Loucy (cell line): ENCODE results near the gene GNAZ.

ENCODE experiments used
- H2AFZ ChIP-seq: fragments of 200-600 bp; sonication (generic); 2 replicates; pipeline ENCODE4 v1.6.0; 2016; ENCODE audit warnings: antibody characterized with exemption, mild to moderate bottlenecking, low read length, moderate library complexity
- H3F3A ChIP-seq: fragments of 200-600 bp; 2 replicates; pipeline ENCODE4 v1.6.0; 2016; ENCODE audit warnings: antibody characterized with exemption, low read depth, mild to moderate bottlenecking
- H3K27me3 ChIP-seq: fragments of 200-600 bp; sonication (generic); 2 replicates; pipeline ENCODE4 v1.6.1; 2014; ENCODE audit warnings: low read length, mild to moderate bottlenecking; ENCODE audit not compliant: insufficient read depth, poor library complexity, severe bottlenecking
- H3K36me3 ChIP-seq: fragments of 200-600 bp; sonication (generic); 2 replicates; pipeline ENCODE4 v1.6.1; 2016; ENCODE audit warnings: low read length; ENCODE audit not compliant: insufficient read depth
- H3K4me1 ChIP-seq: fragments of 200-600 bp; sonication (generic); 2 replicates; pipeline ENCODE4 v1.5.1; 2014; ENCODE audit warnings: low read length, mild to moderate bottlenecking; ENCODE audit not compliant: insufficient read depth, poor library complexity, severe bottlenecking
- H3K4me2 ChIP-seq: fragments of 200-600 bp; sonication (generic); 2 replicates; pipeline ENCODE4 v1.6.0; 2014; ENCODE audit warnings: antibody characterized with exemption, low read length, low read depth, mild to moderate bottlenecking; ENCODE audit not compliant: poor library complexity, severe bottlenecking
- H3K4me3 ChIP-seq: fragments of 200-600 bp; sonication (generic); 2 replicates; pipeline ENCODE4 v1.5.1; 2014; ENCODE audit warnings: low read length, mild to moderate bottlenecking, mixed read lengths; ENCODE audit not compliant: poor library complexity, severe bottlenecking
- H3K79me2 ChIP-seq: fragments of 200-600 bp; sonication (generic); 2 replicates; pipeline ENCODE4 v1.6.1; 2014; ENCODE audit warnings: low read length; ENCODE audit not compliant: insufficient read depth
- H3K9ac ChIP-seq: fragments of 200-600 bp; sonication (generic); 2 replicates; pipeline ENCODE4 v1.6.0; 2014; ENCODE audit warnings: mild to moderate bottlenecking, low read depth, low read length, moderate library complexity; ENCODE audit not compliant: poor library complexity, severe bottlenecking
- H3K9me2 ChIP-seq: fragments of 200-600 bp; sonication (generic); replicated peaks from 2 replicates; pipeline ENCODE4 v1.6.1; 2016; ENCODE audit warnings: low read depth, low read length, mixed read lengths
- H3K9me3 ChIP-seq: fragments of 200-600 bp; sonication (generic); 2 replicates; pipeline ENCODE4 v1.6.1; 2014; ENCODE audit warnings: mild to moderate bottlenecking, antibody characterized with exemption, low read length, low read depth; ENCODE audit not compliant: insufficient read depth
- H4K20me1 ChIP-seq: fragments of 200-600 bp; sonication (generic); 2 replicates; pipeline ENCODE4 v1.6.0; 2014; ENCODE audit warnings: antibody characterized with exemption, low read length, mild to moderate bottlenecking; ENCODE audit not compliant: insufficient read depth, poor library complexity, severe bottlenecking
- EZH2phosphoT487 ChIP-seq: fragments of 200-600 bp; IDR thresholded peaks from 2 replicates; pipeline ENCODE4 v1.6.1; 2018; ENCODE audit warnings: antibody characterized with exemption, mild to moderate bottlenecking, moderate library complexity, borderline replicate concordance
- TF ChIP-seq, protein P1 (sequence below): fragments of 200-600 bp; sonication (generic); conservative IDR thresholded peaks from 2 replicates; pipeline ENCODE4 v1.5.1; 2014; ENCODE audit warnings: mild to moderate bottlenecking, antibody characterized with exemption, low read length

GNAZ gene

GRCh38 chr22:23066200-23067022 is 3.9 kb upstream of the GNAZ start:
- TF ChIP-seq, protein P1, sequence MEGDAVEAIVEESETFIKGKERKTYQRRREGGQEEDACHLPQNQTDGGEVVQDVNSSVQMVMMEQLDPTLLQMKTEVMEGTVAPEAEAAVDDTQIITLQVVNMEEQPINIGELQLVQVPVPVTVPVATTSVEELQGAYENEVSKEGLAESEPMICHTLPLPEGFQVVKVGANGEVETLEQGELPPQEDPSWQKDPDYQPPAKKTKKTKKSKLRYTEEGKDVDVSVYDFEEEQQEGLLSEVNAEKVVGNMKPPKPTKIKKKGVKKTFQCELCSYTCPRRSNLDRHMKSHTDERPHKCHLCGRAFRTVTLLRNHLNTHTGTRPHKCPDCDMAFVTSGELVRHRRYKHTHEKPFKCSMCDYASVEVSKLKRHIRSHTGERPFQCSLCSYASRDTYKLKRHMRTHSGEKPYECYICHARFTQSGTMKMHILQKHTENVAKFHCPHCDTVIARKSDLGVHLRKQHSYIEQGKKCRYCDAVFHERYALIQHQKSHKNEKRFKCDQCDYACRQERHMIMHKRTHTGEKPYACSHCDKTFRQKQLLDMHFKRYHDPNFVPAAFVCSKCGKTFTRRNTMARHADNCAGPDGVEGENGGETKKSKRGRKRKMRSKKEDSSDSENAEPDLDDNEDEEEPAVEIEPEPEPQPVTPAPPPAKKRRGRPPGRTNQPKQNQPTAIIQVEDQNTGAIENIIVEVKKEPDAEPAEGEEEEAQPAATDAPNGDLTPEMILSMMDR: no peak
- no peak for TF ChIP-seq EZH2phosphoT487
- H3K9ac ChIP-seq: no peak overlapping the region
- H3K4me1 ChIP-seq: peaks cover 7% of the 10 kb centered on the region
- no peak overlapping the region for H2AFZ ChIP-seq
- H3K9me3 ChIP-seq: no peaks in the 10 kb centered on the region
- no peaks in the 10 kb centered on the region for H3K79me2 ChIP-seq
- H3K4me3 ChIP-seq: no peak overlapping the region
- no peaks in the 10 kb centered on the region for H3F3A ChIP-seq
- H3K4me2 ChIP-seq: no peak overlapping the region
- no peaks in the 10 kb centered on the region for H3K36me3 ChIP-seq
- H4K20me1 ChIP-seq: no peaks in the 10 kb centered on the region
- no peaks in the 10 kb centered on the region for H3K9me2 ChIP-seq
- no peaks in the 10 kb centered on the region for H3K27me3 ChIP-seq

DNA sequence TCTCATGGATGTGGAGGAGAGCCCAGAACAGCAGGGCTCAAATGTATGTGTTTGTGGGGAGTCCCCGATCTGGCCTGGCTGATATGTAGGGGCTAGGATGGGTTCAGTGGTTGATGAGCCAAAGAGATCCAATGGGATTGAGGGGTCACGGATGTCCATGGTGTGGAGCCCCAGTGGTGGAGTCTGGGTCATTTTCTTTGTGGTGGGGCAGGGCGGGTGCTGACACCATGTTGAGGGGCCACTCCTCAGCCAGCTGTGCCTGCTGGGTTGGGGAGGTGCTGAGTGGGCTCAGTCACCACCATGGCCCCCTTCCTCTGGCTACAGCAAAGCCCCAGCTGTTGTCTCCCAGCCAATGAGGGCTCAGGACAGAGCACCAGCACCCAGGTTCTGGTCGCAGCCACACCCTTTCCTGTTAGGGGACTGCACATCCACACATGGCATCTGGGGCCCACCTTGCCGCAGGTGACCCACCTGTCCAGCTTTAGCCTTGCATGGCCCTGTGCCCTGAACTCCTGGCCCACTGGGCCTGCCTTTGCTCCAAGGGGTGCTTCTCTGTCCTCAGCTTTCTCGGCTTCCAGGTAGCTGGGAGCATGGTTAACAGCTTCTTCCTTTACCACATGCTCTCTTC is 3.2 kb upstream of the GNAZ start:
- no peaks in the 10 kb centered on the region for H3K9me2 ChIP-seq
- no peaks in the 10 kb centered on the region for H3K36me3 ChIP-seq
- no peaks in the 10 kb centered on the region for H3K79me2 ChIP-seq
- H3K27me3 ChIP-seq: no peaks in the 10 kb centered on the region
- no peak for TF ChIP-seq EZH2phosphoT487
- TF ChIP-seq, protein P1: no peak
- H3F3A ChIP-seq: no peaks in the 10 kb centered on the region
- peaks cover 7% of the 10 kb centered on the region for H3K4me1 ChIP-seq
- no peaks in the 10 kb centered on the region for H4K20me1 ChIP-seq
- no peak overlapping the region for H3K9ac ChIP-seq
- H3K9me3 ChIP-seq: no peaks in the 10 kb centered on the region
- H3K4me2 ChIP-seq: no peak overlapping the region
- no peak overlapping the region for H3K4me3 ChIP-seq
- H2AFZ ChIP-seq: no peak overlapping the region

DNA sequence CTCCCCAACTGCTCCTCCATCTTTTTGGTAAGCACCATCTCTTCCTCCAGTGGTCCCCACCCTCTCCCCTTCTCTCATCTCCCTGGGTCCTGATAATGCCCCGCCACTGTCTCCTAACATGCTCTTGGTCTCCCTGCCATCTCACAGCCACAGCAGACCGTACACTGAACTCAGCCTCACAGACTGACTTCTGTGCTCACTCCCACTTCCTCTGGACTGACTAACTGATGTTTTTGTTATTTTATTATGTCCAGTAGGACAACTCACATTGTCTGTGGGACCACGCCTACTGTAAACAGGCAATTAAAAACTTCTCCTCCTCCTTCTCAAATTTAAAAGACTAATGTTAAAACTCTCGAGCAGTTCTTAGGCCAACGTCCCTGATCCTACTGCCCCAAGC is 2.6 kb upstream of the GNAZ start:
- H3K4me1 ChIP-seq: peaks cover 7% of the 10 kb centered on the region
- TF ChIP-seq, protein P1: no peak
- TF ChIP-seq EZH2phosphoT487: no peak

More for the DNA sequence above, 2.6 kb upstream of the GNAZ start:
- Histone ChIP-seq H3K4me2 (no peak overlapping the region), H3K27me3 (no peaks in the 10 kb centered on the region), H3K9me3 (no peaks in the 10 kb centered on the region), H3F3A (no peaks in the 10 kb centered on the region), H3K79me2 (no peaks in the 10 kb centered on the region), H3K9me2 (no peaks in the 10 kb centered on the region), H3K9ac (no peak overlapping the region), H4K20me1 (no peaks in the 10 kb centered on the region), H3K36me3 (no peaks in the 10 kb centered on the region), H2AFZ (no peak overlapping the region), H3K4me3 (no peak overlapping the region)
